T-helper 2 cell treated with Interferon-gamma antibody and Interleukin-4, amounts not matched to agents 100 ng/mL and 5 ng/mL, for 36 hours (primary cell): Measurements from ENCODE around the gene RHCG. TPM values are rescaled to one million over a fixed set of nuclear protein-coding genes. Genes with fewer than 3 reads are reported as not detected.
"Not testable (repeated sequence)": the region's sequence is repeated elsewhere in the genome, so short reads cannot be mapped to it uniquely, and the experiment has no call there.

ENCODE experiments used
- intact Hi-C: fragments of 100-400 bp; cut with micrococcal nuclease; formaldehyde crosslinking; loops from one replicate; pipeline ENCODE4 v1.15.1; 2023
- total RNA-seq: library from RNA; stranded (reverse); gene quantifications from 2 replicates; pipeline ENCODE4 v1.2.3, GENCODE V29; 2022

The RHCG gene
- total RNA-seq, 1 donor from 2014 or later = not detected

DNA sequence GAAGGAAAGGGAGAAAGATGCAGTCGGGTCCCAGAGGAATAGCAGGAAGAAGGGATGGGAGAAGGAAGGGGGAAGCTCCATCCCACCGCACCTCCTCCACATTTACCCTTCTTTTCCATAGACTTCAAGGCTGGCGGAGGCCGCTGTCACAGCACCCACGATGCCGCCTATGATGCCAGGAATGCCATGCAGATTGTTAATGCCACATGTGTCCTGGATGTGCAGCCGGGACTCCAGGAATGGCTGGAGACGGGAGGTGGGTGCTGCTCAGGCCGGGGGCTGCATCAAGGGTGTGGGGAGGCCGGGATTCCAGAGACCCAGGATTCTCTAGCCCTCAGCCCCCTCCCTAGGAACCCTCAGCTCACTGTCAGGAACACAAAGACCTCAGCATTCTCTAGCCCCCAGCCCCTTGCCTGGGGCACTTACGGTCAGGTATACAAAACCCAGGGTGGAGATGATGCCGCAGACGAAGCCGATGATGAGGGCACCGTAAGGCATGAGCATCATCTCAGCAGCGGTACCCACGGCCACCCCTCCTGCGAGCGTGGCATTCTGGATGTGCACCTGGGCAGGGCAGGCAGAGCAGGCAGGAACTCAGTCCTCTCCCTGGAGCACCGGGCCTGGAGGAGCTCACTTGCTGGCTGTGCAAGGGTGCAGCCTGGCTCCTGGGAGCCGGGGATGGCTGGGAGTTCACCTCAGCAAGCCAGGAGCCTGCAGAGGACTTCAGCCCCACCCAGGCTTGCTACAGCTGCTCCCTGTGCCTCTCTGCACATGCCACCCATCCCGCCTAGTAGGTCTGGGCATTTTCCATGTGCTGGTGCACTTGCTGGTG lies 18.8 kb downstream of the RHCG start:
- intact Hi-C loops = no loop called here

DNA sequence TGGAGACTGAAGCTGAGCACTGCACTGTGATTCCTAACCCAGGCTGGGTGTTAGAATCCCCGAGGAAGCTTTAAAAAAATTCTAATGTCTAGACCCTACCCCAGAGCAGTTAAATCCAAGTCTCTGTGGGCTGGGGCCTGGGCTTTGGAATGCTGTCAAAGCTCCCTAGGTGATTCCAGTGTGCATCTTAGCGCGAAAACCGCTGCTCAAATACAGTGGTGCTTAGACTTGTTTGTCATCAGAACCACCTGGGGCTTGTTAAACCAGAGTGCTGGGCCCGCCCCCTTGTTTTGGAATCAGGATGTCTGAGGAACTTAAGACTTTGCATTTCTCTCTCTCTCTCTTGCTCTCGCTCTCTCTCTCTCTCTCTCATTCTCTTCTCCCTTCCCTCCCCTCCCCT lies 20.7 kb downstream of the RHCG start:
- intact Hi-C loops = no loop called here

DNA sequence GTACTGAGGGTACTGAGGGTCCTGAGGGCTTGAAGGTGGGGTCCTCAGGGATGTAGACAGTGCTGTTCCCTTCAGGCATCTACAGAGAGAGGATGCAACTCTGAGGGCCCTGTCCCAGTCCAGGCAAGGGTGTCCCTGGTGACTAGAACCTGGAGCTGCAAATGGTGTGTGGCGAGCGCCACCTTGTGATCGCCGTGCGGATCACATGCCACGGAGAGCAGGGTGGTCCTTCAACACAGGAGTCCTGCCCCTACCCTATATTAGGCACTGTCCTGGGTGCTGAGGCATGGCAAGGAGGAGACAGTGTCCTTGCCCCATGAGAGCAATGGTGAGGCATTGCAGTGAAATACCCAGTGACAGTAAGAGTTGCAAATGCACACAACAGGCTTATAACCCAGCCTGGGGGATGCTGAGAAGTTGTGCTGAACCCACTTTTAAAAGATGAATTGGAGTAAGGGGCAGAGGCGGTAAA lies 23.6 kb downstream of the RHCG start:
- intact Hi-C loops = loop anchor here (2.0 kb wide), 1 partner anchor 114 kb away; no protein-coding TSS in a partner anchor

DNA sequence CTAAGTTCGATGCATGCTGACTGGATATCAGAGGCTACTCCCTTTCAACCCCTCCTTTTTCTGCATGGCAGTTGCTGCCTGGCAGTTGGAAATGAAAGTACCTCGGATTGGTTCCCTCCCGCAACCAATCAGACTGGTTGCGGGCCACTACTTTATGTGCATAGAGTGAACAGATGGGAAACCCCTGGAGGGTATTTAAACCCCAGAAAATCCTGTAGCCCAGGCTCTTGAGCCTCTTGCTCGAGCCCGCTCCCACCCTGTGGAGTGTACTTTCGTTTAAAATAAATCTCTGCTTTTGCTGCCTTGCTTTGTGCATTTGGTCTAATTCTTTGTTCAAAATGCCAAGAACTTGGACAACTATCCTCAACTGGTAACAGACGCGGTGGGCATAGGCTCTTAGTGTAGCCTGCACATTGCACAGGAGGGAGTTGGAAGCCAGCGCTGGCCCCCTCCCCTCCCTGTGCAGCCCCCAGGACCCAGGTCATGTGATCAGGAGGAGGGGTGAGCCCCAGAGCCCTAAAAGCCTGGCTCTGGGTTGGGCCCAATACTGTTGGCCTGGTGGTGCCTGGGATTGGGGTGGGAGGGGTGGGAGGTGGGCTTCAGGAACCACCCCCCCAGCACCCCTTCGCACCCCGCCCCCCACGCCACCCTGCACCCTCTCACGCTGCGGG lies 26.8 kb downstream of the RHCG start:
- intact Hi-C loops = no loop called here

DNA sequence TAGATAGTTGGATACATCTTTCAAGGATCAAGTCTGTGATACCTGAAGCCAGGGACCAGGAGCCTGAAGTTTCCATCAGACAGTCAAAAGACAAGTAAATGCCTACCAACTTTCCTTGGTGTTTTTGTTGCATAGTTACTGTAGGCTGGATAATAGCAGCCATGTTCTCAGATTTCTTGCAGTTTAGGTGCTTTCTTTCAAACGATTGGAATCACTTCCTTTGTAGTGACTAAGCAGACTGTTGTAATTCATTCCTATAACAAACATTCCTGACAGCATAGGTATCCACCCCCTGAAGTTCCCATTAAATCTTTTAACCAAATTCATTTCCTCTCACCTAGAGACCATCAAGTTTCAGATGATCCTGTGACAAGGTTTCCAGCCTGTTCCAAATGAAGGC lies 27.6 kb downstream of the RHCG start:
- intact Hi-C loops = not testable (repeated sequence)

DNA sequence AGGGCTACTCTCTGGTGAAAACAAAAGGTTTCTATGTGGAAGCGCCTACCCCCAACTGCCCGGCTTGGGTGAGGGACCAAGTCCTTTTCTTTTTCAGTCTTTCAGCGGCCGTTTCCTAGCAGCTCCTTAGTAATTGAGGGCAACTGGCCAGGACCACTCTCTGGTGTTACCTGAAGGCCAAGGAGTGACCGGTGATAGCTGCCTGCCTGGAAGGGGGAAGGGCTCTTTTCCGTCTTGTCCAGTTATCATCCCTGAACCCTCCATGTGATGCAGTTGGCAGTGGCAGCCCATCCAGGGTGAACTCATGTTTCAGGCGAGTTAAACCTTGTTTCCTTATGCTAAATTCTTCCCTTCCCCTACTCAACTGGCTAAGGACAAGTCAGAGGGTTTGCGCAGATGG lies 33.3 kb downstream of the RHCG start:
- intact Hi-C loops = no loop called here

DNA sequence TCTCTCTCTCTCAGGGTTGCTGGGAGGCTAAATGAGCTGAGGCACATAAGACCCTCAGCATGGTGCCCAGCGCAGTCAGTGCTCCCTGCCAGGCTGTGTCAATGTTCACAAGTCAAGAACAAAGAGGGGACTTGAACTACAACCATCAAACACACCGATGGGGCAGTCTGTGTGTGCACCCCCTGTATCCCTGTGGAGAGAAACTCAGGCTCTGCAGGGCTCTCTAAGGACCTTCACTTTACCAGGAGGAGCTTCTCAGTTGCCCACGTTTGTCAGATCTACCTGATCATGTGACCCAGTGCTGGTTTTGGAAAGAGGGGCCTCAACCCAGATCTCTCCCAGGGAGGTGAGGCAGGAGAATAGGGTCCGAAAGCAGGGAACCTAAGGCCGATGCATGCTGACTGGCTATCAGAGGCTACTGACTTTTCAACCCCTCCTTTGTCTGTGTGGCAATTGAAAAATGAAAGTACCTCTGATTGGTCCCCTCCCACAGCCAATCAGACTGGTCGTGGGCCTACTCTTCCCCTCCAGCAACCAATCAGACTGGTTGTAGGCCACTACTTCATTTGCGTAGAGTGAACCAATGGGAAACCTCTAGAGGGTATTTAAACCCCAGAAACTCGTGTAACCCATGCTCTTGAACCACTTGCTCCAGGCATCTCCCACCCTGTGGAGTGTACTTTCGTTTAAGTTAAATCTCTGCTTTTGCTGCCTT lies 34.0 kb downstream of the RHCG start:
- intact Hi-C loops = no loop called here

DNA sequence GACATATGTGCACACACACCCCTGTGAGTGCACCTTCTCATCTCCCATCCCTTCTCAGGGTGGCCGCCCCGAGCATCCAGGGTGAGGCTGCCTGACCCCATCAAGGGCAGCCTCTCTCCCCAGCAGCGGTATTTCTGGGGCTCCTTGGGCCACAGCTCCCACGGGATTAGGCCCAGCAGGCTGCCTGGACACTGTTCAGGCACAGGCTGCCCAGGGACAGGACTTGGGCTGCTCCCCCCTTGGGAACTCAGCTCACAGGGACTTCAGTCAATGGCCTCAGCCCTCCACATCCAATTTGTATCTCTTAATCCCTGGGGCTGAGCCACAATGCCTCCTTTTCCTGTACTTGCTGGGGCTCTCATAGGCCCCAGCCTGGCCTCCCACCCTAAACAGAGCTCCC lies 35.0 kb downstream of the RHCG start:
- intact Hi-C loops = no loop called here

DNA sequence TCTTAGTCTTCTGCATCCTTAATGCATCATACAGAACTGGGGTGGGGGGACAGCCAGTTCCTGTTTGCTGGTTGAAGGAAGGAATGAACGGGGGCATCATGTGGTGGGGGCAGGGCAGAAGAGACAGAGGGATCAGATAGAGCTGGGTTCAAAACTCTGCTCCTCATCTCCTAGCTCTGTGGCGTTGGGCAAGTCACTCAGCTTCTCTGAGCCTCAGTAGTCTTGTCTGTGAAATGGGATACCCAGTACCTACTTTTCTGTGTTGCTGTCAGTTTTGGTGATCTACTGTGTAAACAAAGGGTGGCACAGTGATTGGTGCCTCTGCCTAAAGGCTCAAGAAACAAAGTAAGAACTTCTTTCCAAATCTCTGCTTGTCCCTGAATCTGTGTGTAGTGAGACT lies 36.3 kb downstream of the RHCG start:
- intact Hi-C loops = no loop called here

DNA sequence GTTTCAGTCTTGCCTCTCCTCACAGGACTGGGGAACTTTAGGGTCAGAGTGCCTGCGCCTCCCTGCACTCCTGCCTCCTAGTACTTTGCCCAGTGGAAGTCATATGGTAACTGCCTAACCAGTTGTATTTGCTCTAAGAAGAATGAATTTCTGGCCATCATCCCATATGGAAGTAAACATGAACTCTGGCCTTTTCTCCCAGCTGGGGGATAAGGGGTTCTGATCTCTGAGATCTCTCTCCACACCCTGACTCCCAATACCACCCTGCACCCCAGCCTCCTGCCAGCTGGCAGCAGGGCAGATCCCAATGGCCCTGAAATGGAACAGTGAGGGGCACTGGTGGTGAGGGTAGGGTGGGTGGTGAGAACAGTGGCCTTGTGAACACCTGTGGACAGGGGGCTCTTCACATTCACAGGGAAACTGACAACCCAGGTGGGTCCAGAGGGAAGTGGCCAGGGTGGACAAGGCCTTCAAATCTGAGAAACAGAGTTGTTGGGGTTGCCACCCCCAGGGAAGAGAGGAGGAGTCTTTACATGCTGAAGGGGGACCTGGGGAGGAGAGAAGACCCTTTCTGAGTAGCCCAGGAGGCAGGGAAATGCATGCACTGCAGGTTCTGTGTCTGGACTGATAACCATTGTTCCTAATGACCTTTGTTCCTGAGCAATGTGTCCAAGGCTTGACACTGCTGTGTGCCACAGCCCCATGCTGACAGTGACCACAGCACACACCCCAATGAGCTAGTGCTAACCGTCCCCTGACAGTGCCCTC lies 36.9 kb downstream of the RHCG start:
- intact Hi-C loops = no loop called here

DNA sequence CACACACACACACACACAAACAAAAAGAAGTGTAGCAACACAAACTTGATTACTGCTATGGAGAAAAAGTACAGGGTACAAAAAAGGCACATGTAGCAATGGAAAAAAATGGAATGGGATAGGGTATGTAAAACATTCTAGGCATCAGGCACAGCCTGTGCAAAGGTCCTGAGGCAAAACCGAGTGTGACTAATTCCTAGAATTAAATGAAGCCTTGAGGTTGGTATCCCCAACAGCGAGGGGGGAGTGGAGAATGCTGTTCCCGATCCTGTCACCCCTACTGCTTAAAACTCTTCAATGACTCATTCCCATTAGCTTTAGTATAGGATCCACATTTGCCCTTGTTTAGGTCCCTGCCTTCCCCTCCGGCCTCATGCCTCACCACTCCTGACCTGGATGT lies 37.9 kb downstream of the RHCG start:
- intact Hi-C loops = no loop called here

DNA sequence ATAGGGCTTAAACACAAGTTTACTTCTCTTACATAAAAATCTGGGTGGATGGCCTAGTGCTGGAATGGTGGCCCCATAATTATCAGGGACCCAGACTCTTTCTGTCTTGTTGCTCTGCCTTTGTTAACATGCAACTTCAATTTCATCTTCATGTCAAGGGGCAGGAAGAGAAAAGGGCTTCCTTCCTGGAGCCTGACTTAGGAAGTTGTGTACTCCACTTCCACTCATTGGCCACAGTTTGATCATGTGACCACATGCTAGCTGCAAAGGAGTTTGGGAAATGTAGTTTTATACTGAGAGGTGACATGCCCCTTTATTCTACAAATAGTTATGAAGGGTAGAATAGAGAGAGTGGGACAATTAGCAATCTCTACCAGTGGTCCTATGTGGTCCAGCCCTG lies 39.3 kb downstream of the RHCG start:
- intact Hi-C loops = no loop called here

DNA sequence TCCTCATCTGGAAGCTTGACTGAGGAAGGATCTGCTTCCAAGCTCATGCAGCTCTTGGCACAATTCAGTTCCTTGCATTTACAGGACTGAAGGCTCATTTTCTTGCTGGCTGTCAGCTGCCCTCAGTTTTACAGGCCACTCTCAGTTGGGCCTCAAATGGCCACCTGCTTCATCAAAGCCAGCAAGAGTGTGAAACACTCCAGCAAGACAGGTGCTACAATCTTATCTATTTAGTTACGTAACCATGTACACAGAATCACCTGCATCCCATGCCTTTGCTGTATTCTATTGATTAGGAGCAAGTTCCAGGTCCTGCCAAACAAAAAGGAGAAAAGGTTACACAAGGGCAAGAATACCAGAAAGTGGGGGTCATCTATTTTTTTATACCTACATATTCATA lies 40.8 kb downstream of the RHCG start:
- intact Hi-C loops = no loop called here

DNA sequence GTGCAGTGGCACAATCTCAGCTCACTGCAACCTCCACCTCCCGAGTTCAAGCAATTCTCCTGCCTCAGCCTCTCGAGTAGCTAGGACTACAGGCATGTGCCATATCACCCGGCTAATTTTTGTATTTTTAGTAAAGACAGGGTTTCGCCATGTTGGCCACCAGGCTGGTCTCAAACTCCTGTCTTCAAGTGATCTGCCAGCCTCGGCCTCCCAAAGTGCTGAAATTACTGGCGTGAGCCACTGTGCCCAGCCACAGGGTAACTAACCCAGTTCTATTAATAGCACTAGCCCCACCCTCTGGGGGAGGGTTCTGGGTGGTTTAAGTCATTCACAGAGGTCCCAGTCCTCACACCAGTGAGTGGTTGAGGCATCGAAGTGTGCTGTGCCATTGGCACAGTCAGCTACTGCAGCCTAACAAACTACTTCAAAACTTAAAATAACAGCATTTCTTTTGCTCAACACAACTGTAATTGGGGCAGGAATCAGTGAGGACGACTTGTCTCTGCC lies 44.0 kb downstream of the RHCG start:
- intact Hi-C loops = no loop called here

DNA sequence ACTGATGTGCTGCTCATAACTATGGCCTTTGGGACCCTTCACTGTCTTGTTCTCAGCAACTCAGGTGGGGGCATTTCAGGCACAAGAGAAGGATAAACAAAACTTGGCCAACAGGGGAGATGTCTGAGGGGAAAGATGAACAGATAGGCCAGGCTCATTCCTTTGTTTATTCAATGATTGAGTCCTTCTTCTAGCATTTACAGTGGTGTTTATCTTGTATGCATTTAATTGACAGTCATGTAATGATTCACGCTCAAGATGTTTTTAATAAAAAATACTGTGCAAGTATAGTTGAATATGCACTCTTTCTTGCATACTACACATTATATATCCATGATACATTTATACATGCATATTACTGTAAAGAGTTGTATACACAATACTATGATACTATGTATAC lies 44.5 kb downstream of the RHCG start:
- intact Hi-C loops = no loop called here

DNA sequence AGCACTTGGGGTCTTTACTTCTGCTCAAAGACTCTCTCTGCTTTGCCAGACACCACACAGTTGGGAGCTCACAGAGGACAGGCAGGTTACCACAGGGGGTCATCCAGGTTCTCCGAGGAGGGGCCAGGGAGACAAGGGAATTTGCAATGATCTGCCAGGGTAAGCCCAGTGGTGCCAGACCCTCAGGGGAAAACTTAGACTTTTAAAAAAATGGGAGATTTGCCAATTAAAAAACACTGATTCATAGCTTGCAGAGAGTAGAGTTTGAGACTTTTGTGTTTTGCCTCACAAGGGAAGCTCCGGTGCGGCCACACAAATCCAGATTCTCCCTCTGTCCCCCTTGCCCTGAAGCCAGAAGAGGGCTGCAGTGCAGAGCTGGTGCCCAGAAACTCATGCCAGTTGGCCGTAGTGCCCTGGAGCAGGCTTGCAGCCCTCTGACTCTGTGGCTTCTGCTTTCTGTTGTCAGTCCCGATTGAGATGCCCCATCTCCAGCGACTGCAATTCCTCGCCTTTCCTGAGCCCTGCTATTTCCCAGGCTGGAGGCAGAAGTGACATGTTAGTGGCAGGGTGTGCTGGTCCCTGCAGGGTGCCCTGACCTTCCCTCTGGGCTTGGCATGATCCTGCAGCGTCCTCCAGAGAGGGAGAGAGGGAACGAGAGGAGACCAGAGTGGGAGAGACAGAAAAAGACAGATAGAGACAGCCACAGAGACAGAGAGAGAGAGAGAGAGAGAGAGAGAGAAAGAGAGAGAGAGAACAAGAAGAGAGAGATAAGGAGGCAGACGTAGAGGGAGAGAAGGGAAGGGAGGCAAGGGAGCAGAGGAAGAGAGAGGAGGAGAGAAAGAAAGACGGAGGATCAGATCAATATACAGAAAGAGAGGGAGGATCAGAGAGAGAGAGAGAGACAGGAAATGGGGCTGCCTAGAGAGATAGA lies 46.0 kb downstream of the RHCG start:
- intact Hi-C loops = no loop called here

DNA sequence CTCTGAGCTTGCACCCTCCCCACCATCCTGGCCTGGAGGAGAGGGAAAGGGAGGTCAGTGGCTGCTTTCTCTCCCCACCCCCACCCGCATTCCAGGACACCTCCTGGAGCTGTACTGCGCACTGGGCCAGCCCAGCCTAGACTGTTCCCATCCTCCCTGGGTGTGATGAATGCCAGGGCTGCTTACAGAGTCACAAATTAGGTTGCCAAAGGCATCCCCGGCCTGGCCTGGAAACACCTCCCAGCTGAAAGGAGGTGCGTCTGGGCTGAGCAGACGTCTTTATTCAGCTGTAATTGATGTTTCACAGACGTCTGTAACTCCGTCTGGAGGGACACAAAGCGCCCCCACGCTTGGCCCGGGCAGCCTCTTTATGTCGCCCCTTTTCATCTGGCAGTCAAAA lies 47.6 kb downstream of the RHCG start:
- intact Hi-C loops = no loop called here

DNA sequence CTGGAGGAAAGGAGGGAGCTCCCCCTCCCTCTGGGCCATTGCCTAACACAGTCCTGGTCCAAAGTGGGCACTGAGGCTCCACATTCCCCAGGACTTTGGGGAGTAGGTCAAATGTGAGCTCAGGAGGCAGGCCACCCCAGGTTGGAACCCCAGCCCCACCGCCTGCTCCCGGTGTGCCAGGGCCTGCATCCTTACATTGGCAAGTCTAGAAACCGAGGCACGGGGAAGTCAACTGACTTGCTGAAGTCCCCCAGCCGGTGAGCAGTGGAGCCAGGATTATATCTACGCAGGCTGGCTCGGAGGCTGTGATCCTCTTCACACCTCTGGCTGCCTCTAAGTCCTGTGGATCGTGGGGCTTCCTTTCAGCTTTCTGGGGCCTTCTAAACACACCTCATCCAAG lies 48.7 kb downstream of the RHCG start:
- intact Hi-C loops = no loop called here

DNA sequence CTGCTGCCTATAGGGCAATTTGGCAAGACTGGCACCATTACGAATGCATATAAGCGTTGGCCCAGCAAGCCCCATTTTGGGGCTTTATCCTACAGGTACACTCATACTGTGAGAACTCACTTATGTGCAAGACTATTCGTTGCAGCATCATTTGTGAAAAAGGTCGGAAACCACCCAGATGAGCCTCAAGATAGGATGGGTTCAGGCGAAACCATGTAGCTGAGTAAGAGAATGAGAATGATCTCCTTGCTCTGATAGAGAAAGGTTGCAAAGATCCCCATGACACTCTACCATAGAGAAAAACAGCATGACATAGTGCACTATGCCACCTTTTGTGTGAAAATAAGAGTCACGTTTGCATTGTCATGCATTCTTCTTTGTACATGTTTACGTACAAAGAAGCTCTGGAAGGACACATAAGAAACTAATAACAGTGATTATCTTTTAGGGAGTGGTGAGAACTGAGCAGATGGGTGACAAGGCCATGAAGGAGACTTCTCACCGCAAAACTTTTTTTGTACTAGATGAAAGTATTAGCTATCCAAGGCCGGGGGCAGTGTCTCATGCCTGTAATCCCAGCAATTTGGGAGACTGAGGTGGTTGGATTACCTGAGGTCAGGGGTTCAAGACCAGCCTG lies 50.0 kb downstream of the RHCG start:
- intact Hi-C loops = no loop called here

DNA sequence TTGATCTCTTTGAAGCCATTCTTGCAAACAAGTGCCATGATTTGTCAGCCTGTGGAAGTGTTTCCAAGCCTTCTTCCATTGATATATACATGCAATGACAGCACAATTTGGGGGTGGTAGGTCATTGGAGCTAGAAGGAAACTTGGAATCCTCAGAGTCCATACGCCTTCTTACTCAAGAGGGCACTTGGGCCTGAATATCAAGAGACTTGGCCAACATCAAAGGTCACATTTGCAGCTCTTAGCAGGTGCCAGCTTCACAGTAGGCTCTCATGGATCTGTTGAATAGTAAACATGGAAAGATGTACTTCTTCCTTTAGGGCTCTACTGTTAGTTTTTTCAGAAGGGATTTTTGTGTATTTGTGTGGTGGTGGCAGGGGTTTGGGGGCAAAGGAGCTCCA lies 50.9 kb downstream of the RHCG start:
- intact Hi-C loops = no loop called here
